ENCODE measurements around the gene FEV. TPM values are rescaled to one million over a fixed set of nuclear protein-coding genes. Genes with fewer than 3 reads are reported as not detected.

The FEV gene
- total RNA-seq, 1 donor from 2014 or later = 0.56 TPM

DNA sequence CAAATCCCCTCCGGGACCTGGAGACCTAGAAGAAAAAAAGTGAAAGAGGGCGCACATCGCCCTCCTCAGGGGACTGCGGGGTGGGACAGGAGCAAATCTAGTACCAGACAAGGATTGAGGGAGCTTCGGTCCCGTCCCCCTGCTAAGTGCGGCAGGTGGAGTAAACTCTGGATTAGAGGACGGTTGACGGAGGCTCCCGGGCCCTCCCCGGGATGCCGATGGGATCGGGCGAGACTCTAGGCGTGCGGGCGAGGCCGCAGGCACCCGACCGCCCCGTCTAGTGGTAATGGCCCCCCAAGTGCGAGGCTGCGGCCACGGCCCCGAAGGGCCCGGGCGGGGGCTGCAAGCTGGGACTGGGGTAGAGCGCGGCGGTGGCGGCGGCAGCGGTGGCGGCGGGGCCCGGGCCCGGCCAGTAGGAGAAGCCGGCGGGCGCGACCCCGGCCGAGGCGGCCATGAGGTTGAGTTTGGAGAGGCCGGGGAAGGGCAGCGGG lies 3.5 kb downstream of the FEV start:
- TF ChIP-seq, protein P1, sequence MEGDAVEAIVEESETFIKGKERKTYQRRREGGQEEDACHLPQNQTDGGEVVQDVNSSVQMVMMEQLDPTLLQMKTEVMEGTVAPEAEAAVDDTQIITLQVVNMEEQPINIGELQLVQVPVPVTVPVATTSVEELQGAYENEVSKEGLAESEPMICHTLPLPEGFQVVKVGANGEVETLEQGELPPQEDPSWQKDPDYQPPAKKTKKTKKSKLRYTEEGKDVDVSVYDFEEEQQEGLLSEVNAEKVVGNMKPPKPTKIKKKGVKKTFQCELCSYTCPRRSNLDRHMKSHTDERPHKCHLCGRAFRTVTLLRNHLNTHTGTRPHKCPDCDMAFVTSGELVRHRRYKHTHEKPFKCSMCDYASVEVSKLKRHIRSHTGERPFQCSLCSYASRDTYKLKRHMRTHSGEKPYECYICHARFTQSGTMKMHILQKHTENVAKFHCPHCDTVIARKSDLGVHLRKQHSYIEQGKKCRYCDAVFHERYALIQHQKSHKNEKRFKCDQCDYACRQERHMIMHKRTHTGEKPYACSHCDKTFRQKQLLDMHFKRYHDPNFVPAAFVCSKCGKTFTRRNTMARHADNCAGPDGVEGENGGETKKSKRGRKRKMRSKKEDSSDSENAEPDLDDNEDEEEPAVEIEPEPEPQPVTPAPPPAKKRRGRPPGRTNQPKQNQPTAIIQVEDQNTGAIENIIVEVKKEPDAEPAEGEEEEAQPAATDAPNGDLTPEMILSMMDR (IDR thresholded peaks at IDR 0.05; ENCODE audit: unreplicated experiment) = no peak
- no peak overlapping the region for H3K27ac Mint-ChIP-seq (ENCODE audit: unreplicated experiment)
- H3K4me3 Mint-ChIP-seq (ENCODE audit: unreplicated experiment) = no peak overlapping the region
- H3K4me1 Mint-ChIP-seq (ENCODE audit: unreplicated experiment) = peaks cover 13% of the 10 kb centered on the region
- no peaks in the 10 kb centered on the region for H3K9me3 Mint-ChIP-seq (ENCODE audit: unreplicated experiment)
- no peaks in the 10 kb centered on the region for H3K36me3 Mint-ChIP-seq (ENCODE audit: low read depth, unreplicated experiment)
- DNase-seq (ENCODE audit: low spot score) = no peak
- H3K27me3 Mint-ChIP-seq (ENCODE audit: unreplicated experiment) = peaks cover 48% of the 10 kb centered on the region

DNA sequence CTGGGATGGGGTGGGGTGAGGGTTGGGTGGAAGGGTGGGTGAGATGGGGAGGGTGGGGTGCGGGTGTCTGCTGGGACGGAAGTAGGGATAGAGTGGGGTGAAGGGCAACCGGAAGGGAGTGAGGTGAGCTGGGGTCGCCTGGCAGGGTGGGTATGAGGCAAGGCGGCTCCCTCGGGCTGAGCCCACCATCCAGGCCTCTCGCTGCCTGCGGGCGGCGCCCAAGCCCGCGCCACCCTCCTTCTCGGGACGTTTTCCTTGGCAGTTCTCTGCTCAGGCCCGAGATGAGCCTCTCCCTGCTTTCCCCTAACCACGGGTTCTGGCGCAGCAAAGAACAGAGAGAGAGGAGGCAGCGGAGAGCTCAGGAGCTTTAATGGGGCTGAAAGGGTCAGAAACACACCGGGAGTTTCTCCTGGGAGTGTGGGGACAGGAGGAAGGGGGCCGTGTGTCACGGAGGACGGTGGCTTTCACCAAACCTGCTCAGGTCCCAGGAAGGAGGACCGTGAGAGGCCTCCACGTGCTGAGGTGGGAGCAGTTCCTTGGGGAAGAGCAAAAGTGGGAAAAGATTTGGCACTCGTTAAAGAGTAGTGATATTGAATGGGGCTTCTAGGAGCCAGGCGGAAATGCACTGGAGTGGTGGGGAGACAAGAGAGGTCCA lies 4.1 kb downstream of the FEV start:
- peaks cover 44% of the 10 kb centered on the region for H3K27me3 Mint-ChIP-seq (ENCODE audit: unreplicated experiment)
- TF ChIP-seq, protein P1 (IDR thresholded peaks at IDR 0.05; ENCODE audit: unreplicated experiment) = no peak
- H3K4me3 Mint-ChIP-seq (ENCODE audit: unreplicated experiment) = no peak overlapping the region
- no peaks in the 10 kb centered on the region for H3K9me3 Mint-ChIP-seq (ENCODE audit: unreplicated experiment)
- no peaks in the 10 kb centered on the region for H3K36me3 Mint-ChIP-seq (ENCODE audit: low read depth, unreplicated experiment)
- DNase-seq (ENCODE audit: low spot score) = no peak
- peaks cover 13% of the 10 kb centered on the region for H3K4me1 Mint-ChIP-seq (ENCODE audit: unreplicated experiment)
- no peak overlapping the region for H3K27ac Mint-ChIP-seq (ENCODE audit: unreplicated experiment)

DNA sequence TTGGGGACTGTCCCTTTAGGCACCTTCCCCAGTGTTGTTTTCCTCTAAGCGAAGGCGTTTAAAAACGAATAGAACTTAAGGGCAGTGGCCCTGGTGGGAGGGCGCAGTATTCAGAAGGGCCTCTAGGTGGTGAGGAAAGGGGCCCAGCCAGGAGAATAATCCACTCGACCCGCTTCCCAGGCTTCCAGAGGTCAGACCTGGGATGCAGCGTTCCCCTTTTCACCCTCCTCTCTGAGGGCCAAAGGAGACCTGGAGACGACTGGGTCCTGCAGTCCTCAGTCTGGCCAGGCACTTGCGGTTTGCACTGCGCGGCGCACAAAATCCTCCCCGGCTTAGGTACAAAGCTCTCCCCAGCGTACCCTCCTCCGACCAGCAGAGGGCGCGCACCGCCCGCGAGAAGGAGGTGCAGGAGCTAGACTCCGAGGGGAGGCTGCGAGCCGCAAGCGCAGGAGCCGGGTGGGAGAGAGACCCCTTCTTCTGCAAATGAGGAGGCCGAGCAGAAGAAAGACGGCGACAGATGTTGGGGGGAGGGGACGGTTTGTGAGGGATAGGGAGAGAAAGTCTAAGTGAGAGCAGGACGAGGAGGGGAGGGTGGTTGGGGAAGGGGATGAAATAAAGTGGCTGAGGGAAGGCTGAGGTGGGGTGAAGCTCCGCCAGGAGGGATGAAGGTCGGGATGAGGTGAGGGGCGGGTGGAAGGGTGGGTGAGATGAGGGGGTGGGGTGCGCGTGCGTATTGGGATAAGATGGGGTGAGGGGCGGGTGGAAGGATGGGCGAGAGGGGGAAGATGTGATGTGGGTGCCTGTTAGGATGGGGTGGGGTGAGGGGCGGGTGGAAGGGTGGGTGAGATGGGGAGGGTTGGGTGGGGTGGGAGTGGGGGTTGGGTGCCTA lies 4.9 kb downstream of the FEV start:
- no peak overlapping the region for H3K4me3 Mint-ChIP-seq (ENCODE audit: unreplicated experiment)
- peaks cover 44% of the 10 kb centered on the region for H3K27me3 Mint-ChIP-seq (ENCODE audit: unreplicated experiment)
- DNase-seq (ENCODE audit: low spot score) = peak; percentile 93
- TF ChIP-seq, protein P1 (IDR thresholded peaks at IDR 0.05; ENCODE audit: unreplicated experiment) = peak; percentile 95
- no peak overlapping the region for H3K27ac Mint-ChIP-seq (ENCODE audit: unreplicated experiment)
- no peaks in the 10 kb centered on the region for H3K36me3 Mint-ChIP-seq (ENCODE audit: low read depth, unreplicated experiment)
- peaks cover 13% of the 10 kb centered on the region for H3K4me1 Mint-ChIP-seq (ENCODE audit: unreplicated experiment)
- no peaks in the 10 kb centered on the region for H3K9me3 Mint-ChIP-seq (ENCODE audit: unreplicated experiment)

DNA sequence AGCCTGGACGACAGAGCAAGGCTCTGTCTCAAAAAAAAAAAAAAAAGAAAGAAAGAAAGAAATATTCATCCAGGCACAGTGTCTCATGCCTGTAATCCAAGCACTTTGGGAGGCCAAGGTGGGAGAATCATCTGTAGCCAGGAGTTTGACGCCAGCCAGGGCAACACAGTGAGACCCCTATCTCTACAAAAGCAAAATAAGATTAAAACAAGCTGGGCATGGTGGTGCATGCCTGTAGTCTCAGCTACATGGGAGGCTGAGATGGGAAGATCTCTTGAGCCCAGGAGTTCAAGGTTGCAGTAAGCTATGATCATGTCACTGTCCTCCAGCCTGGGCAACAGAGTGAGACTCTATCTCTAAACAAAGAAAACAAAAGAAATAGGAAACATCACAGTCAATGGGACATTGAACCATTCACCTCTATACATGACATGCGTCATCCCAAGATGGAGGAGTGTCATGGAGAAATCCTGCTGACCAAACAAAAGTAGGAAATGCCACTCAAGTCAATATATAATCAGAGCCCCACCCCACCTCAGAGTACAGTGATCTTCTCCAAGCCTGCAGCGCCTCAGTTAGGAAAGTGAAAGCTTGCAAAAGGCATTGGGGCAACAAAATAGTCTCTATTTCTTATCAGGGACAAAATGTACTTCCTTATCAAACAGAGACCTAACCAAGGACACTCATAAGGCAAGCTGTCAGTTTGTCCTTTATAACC lies 9.8 kb downstream of the FEV start:
- DNase-seq (ENCODE audit: low spot score) = no peak
- H3K4me1 Mint-ChIP-seq (ENCODE audit: unreplicated experiment) = no peaks in the 10 kb centered on the region
- H3K4me3 Mint-ChIP-seq (ENCODE audit: unreplicated experiment) = no peak overlapping the region
- H3K36me3 Mint-ChIP-seq (ENCODE audit: low read depth, unreplicated experiment) = no peaks in the 10 kb centered on the region
- H3K27ac Mint-ChIP-seq (ENCODE audit: unreplicated experiment) = no peak overlapping the region
- H3K27me3 Mint-ChIP-seq (ENCODE audit: unreplicated experiment) = peaks cover 33% of the 10 kb centered on the region
- TF ChIP-seq, protein P1 (IDR thresholded peaks at IDR 0.05; ENCODE audit: unreplicated experiment) = no peak
- H3K9me3 Mint-ChIP-seq (ENCODE audit: unreplicated experiment) = no peaks in the 10 kb centered on the region

Measured in endothelial cell (in vitro differentiated cells).